ENCODE measurements around the gene CD74.
"Not testable (repeated sequence)": the region's sequence is repeated elsewhere in the genome, so short reads cannot be mapped to it uniquely, and the experiment has no call there.

Gene CD74

DNA sequence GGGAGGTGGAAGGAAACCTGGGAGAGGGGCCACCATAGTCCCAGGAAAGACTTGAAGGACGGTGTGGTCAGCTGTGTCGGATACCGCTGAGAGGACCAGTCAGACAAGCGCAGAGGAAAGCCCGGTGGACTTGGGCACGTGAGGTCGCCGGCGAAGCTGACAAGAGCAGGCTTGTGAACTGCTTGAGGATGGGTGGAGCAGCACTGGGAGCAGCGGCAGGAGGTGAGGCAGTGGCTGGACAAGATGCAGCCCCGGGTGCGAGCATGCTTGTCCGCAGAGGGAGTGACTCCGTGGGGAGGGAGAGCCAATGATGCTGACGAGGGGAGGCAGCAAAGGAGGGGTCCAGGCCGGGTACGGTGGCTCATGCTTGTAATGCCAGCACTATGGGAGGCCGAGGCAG is 18.3 kb upstream of the CD74 start:
- DNase-seq, result no peak
- Histone ChIP-seq H3K4me1 (ENCODE audit: control insufficient read depth, low read depth, low read length) (no peaks in the 10 kb centered on the region), H2BK15ac (replicated peaks; ENCODE audit: low read depth) (no peak overlapping the region), H2BK120ac (ENCODE audit: low read depth, low read length) (no peak overlapping the region), H3K18ac (ENCODE audit: low read length) (no peak overlapping the region), H3K27ac (ENCODE audit: low read depth, low read length) (no peak overlapping the region), H3K9ac (ENCODE audit: low read length) (no peak overlapping the region), H4K8ac (ENCODE audit: low read depth, low read length) (no peak overlapping the region), H2AK5ac (ENCODE audit: low read length) (no peak overlapping the region), H3K23ac (ENCODE audit: low read length) (no peak overlapping the region), H3K4me3 (ENCODE audit: low read length) (no peak overlapping the region), H3K27me3 (ENCODE audit: insufficient read depth, low read length, poor library complexity) (no peaks in the 10 kb centered on the region), H3K79me1 (ENCODE audit: low read length) (no peaks in the 10 kb centered on the region), H3K79me2 (ENCODE audit: control insufficient read depth, insufficient read depth, low read length) (no peaks in the 10 kb centered on the region), H3K4ac (ENCODE audit: low read depth, low read length) (no peak overlapping the region), H3K36me3 (ENCODE audit: control insufficient read depth, insufficient read depth, low read length) (no peaks in the 10 kb centered on the region), H3K4me2 (ENCODE audit: low read length) (no peak overlapping the region), H4K5ac (ENCODE audit: low read length) (no peak overlapping the region), H2BK5ac (ENCODE audit: low read length) (no peak overlapping the region), H3K56ac (ENCODE audit: low read length) (no peak overlapping the region)
- no CpG with 5 or more reads among the region's 18 CpGs for WGBS (ENCODE audit: extremely low coverage, insufficient coverage, low lambda C conversion rate)

DNA sequence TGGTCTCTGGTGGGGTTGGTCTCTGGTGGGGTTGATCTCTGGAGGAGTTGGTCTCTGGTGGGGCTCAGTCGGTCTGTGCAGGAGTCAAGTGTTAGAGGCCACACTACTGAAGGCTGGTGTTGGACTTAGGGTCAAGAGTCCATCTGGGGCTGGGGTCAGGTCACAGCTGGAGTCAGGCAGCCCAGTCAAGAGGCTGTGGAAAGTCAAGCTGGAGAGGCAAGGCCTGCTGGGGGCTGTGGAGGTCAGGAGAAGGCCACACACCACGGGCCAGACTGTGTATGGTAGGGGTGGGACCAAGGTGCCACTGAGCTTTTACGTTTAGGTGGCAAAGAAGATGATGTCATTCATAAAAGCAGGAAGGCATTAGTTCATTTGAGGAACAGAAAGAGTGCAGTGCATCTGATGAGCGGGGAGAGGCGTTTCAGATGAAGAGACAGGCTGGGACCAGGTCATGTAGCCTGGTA is 16.7 kb upstream of the CD74 start:
- Histone ChIP-seq H3K23ac (ENCODE audit: low read length) (no peak overlapping the region), H3K18ac (ENCODE audit: low read length) (no peak overlapping the region), H3K27me3 (ENCODE audit: insufficient read depth, low read length, poor library complexity) (no peaks in the 10 kb centered on the region), H3K4me3 (ENCODE audit: low read length) (no peak overlapping the region), H2AK5ac (ENCODE audit: low read length) (no peak overlapping the region), H3K36me3 (ENCODE audit: control insufficient read depth, insufficient read depth, low read length) (no peaks in the 10 kb centered on the region), H3K79me2 (ENCODE audit: control insufficient read depth, insufficient read depth, low read length) (no peaks in the 10 kb centered on the region), H3K9ac (ENCODE audit: low read length) (no peak overlapping the region), H3K4ac (ENCODE audit: low read depth, low read length) (no peak overlapping the region), H3K27ac (ENCODE audit: low read depth, low read length) (no peak overlapping the region), H3K4me1 (ENCODE audit: control insufficient read depth, low read depth, low read length) (no peaks in the 10 kb centered on the region), H2BK5ac (ENCODE audit: low read length) (no peak overlapping the region), H2BK120ac (ENCODE audit: low read depth, low read length) (no peak overlapping the region), H2BK15ac (replicated peaks; ENCODE audit: low read depth) (no peak overlapping the region), H3K4me2 (ENCODE audit: low read length) (no peak overlapping the region), H4K5ac (ENCODE audit: low read length) (no peak overlapping the region), H3K79me1 (ENCODE audit: low read length) (no peaks in the 10 kb centered on the region), H3K56ac (ENCODE audit: low read length) (no peak overlapping the region), H4K8ac (ENCODE audit: low read depth, low read length) (no peak overlapping the region)
- DNase-seq, result no peak
- no CpG with 5 or more reads among the region's 5 CpGs for WGBS (ENCODE audit: extremely low coverage, insufficient coverage, low lambda C conversion rate)

DNA sequence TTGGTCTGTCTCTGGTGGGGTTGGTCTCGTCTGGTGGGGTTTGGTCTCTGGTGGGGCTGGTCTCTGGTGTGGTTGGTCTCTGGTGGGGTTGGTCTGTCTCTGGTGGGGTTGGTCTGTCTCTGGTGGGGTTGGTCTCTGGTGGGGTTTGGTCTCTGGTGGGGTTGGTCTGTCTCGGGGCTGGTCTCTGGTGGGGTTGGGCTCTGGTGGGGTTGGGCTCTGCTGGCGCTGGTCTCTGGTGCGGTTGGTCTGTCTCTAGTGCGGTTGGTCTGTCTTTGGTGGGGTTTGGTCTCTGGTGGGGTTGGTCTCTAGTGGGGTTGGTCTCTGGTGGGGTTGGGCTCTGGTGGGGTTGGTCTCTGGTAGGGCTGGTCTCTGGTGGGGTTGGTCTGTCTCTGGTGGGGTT is 16.3 kb upstream of the CD74 start:
- Histone ChIP-seq H4K8ac (ENCODE audit: low read depth, low read length) (no peak overlapping the region), H2AK5ac (ENCODE audit: low read length) (no peak overlapping the region), H2BK15ac (replicated peaks; ENCODE audit: low read depth) (no peak overlapping the region), H3K4me3 (ENCODE audit: low read length) (no peak overlapping the region), H3K56ac (ENCODE audit: low read length) (no peak overlapping the region), H3K27ac (ENCODE audit: low read depth, low read length) (no peak overlapping the region), H3K18ac (ENCODE audit: low read length) (no peak overlapping the region), H3K4ac (ENCODE audit: low read depth, low read length) (no peak overlapping the region), H2BK5ac (ENCODE audit: low read length) (no peak overlapping the region), H3K79me1 (ENCODE audit: low read length) (no peaks in the 10 kb centered on the region), H3K23ac (ENCODE audit: low read length) (no peak overlapping the region), H4K5ac (ENCODE audit: low read length) (no peak overlapping the region), H3K27me3 (ENCODE audit: insufficient read depth, low read length, poor library complexity) (no peaks in the 10 kb centered on the region), H3K4me1 (ENCODE audit: control insufficient read depth, low read depth, low read length) (no peaks in the 10 kb centered on the region), H3K36me3 (ENCODE audit: control insufficient read depth, insufficient read depth, low read length) (no peaks in the 10 kb centered on the region), H3K9ac (ENCODE audit: low read length) (no peak overlapping the region), H3K4me2 (ENCODE audit: low read length) (no peak overlapping the region), H3K79me2 (ENCODE audit: control insufficient read depth, insufficient read depth, low read length) (no peaks in the 10 kb centered on the region), H2BK120ac (ENCODE audit: low read depth, low read length) (no peak overlapping the region)
- WGBS (ENCODE audit: extremely low coverage, insufficient coverage, low lambda C conversion rate), result no CpG with 5 or more reads among the region's 5 CpGs
- no peak for DNase-seq

- Histone ChIP-seq H3K4me3 (ENCODE audit: low read length) (no peak overlapping the region), H3K4me1 (ENCODE audit: control insufficient read depth, low read depth, low read length) (no peaks in the 10 kb centered on the region), H3K18ac (ENCODE audit: low read length) (no peak overlapping the region), H2BK15ac (replicated peaks; ENCODE audit: low read depth) (no peak overlapping the region), H3K36me3 (ENCODE audit: control insufficient read depth, insufficient read depth, low read length) (no peaks in the 10 kb centered on the region), H4K8ac (ENCODE audit: low read depth, low read length) (no peak overlapping the region), H2BK5ac (ENCODE audit: low read length) (no peak overlapping the region), H3K79me2 (ENCODE audit: control insufficient read depth, insufficient read depth, low read length) (no peaks in the 10 kb centered on the region), H3K27ac (ENCODE audit: low read depth, low read length) (no peak overlapping the region), H3K9ac (ENCODE audit: low read length) (no peak overlapping the region), H3K23ac (ENCODE audit: low read length) (no peak overlapping the region), H2AK5ac (ENCODE audit: low read length) (no peak overlapping the region), H2BK120ac (ENCODE audit: low read depth, low read length) (no peak overlapping the region), H4K5ac (ENCODE audit: low read length) (no peak overlapping the region), H3K4ac (ENCODE audit: low read depth, low read length) (no peak overlapping the region), H3K56ac (ENCODE audit: low read length) (no peak overlapping the region), H3K79me1 (ENCODE audit: low read length) (no peaks in the 10 kb centered on the region), H3K4me2 (ENCODE audit: low read length) (no peak overlapping the region), H3K27me3 (ENCODE audit: insufficient read depth, low read length, poor library complexity) (no peaks in the 10 kb centered on the region)
- no peak for DNase-seq
- WGBS (ENCODE audit: extremely low coverage, insufficient coverage, low lambda C conversion rate), result no CpG with 5 or more reads among the region's 18 CpGs
These were observed 15.6 kb upstream of the CD74 start for GRCh38 chr5:150428106-150428876.

DNA sequence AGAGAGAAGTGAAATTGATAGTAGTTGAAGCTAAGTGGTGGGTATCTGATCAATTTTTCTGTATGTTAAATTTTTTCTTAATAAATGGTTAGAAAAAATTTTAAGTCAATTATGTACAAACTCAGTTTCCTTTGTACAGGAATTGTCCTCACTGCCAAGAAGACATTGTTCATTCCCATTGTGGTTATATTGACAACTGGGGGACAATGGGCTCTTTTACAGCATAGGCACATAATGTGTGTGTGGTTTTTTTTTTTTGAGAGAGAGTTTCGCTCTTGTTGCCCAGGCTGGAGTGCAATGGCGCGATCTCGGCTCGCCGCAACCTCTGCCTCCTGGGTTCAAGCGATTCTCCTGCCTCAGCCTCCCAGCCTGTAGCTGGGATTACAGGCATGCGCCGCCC is 13.5 kb upstream of the CD74 start:
- not testable (repeated sequence) for H4K5ac ChIP-seq (ENCODE audit: low read length); H3K36me3 ChIP-seq (ENCODE audit: control insufficient read depth, insufficient read depth, low read length); H2AK5ac ChIP-seq (ENCODE audit: low read length); H3K4me1 ChIP-seq (ENCODE audit: control insufficient read depth, low read depth, low read length); H3K4me2 ChIP-seq (ENCODE audit: low read length); H2BK15ac ChIP-seq (replicated peaks; ENCODE audit: low read depth); H3K9ac ChIP-seq (ENCODE audit: low read length); H3K56ac ChIP-seq (ENCODE audit: low read length); H2BK120ac ChIP-seq (ENCODE audit: low read depth, low read length); H3K27ac ChIP-seq (ENCODE audit: low read depth, low read length); H3K4me3 ChIP-seq (ENCODE audit: low read length); H3K27me3 ChIP-seq (ENCODE audit: insufficient read depth, low read length, poor library complexity); H3K79me1 ChIP-seq (ENCODE audit: low read length); H3K79me2 ChIP-seq (ENCODE audit: control insufficient read depth, insufficient read depth, low read length); H2BK5ac ChIP-seq (ENCODE audit: low read length); H3K23ac ChIP-seq (ENCODE audit: low read length); H3K18ac ChIP-seq (ENCODE audit: low read length); H3K4ac ChIP-seq (ENCODE audit: low read depth, low read length); DNase-seq; H4K8ac ChIP-seq (ENCODE audit: low read depth, low read length)
- WGBS (ENCODE audit: extremely low coverage, insufficient coverage, low lambda C conversion rate), result no CpG with 5 or more reads among the region's 9 CpGs

DNA sequence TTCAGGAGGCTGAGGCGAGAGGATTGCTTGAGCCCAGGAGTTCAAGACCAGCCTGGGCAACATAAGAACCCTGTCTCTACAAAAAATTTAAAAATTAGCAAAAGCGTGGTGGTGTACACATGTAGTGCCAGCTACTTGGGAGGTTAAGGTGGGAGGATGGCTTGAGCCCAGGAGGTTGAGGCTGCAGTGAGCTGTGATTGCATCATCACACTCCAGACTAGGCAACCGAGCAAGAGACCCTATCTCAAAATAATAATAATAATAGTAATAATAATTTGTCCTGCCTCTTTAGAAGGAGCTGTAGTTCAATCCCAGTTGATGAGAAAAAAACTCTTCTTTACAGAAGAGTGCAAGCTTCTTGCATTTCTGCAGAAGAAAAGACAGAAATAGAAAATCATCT is 10.0 kb upstream of the CD74 start:
- Histone ChIP-seq H4K8ac (ENCODE audit: low read depth, low read length) (no peak overlapping the region), H3K4ac (ENCODE audit: low read depth, low read length) (no peak overlapping the region), H4K5ac (ENCODE audit: low read length) (no peak overlapping the region), H2BK5ac (ENCODE audit: low read length) (no peak overlapping the region), H3K27ac (ENCODE audit: low read depth, low read length) (no peak overlapping the region), H3K9ac (ENCODE audit: low read length) (no peak overlapping the region), H2BK120ac (ENCODE audit: low read depth, low read length) (no peak overlapping the region), H3K79me1 (ENCODE audit: low read length) (no peaks in the 10 kb centered on the region), H2BK15ac (replicated peaks; ENCODE audit: low read depth) (no peak overlapping the region), H3K18ac (ENCODE audit: low read length) (no peak overlapping the region), H3K23ac (ENCODE audit: low read length) (no peak overlapping the region), H3K56ac (ENCODE audit: low read length) (no peak overlapping the region), H3K27me3 (ENCODE audit: insufficient read depth, low read length, poor library complexity) (no peaks in the 10 kb centered on the region), H3K79me2 (ENCODE audit: control insufficient read depth, insufficient read depth, low read length) (no peaks in the 10 kb centered on the region), H3K4me2 (ENCODE audit: low read length) (no peak overlapping the region), H3K36me3 (ENCODE audit: control insufficient read depth, insufficient read depth, low read length) (no peaks in the 10 kb centered on the region), H3K4me3 (ENCODE audit: low read length) (no peak overlapping the region), H2AK5ac (ENCODE audit: low read length) (no peak overlapping the region), H3K4me1 (ENCODE audit: control insufficient read depth, low read depth, low read length) (no peaks in the 10 kb centered on the region)
- DNase-seq, result no peak
- no CpG with 5 or more reads among the region's 3 CpGs for WGBS (ENCODE audit: extremely low coverage, insufficient coverage, low lambda C conversion rate)

All from mesendoderm (in vitro differentiated cells).